Skeletal muscle tissue (tissue), 4 donors: ENCODE data around the gene G0S2. TPM values are rescaled to one million over a fixed set of nuclear protein-coding genes. Genes with fewer than 3 reads are reported as not detected.

Source experiments
- H3K27ac ChIP-seq: one replicate; pipeline ENCODE4 v1.7.0; 2013; ENCODE audit warnings: mild to moderate bottlenecking, low read depth, low read length, inconsistent platforms
- H3K27me3 ChIP-seq, 3 donors: one replicate each; pipeline ENCODE4 v1.7.0; 2013; ENCODE audit warnings: low read length in 3 of 3; ENCODE audit not compliant: control insufficient read depth in 3 of 3, insufficient read depth in 3 of 3
- H3K36me3 ChIP-seq, 3 donors: one replicate each; pipeline ENCODE4 v1.7.0; 2013; ENCODE audit warnings: low read length in 3 of 3; ENCODE audit not compliant: control insufficient read depth in 3 of 3, insufficient read depth in 3 of 3
- H3K4me1 ChIP-seq, 3 donors: one replicate each; pipeline ENCODE4 v1.7.0; 2013; ENCODE audit warnings: low read length in 3 of 3, mild to moderate bottlenecking in 3 of 3; ENCODE audit not compliant: control insufficient read depth in 3 of 3, insufficient read depth in 3 of 3
- H3K4me3 ChIP-seq, 3 donors: one replicate each; pipeline ENCODE4 v1.7.0; 2013; ENCODE audit warnings: low read length in 3 of 3
- H3K9ac ChIP-seq, 3 donors: one replicate each; pipeline ENCODE4 v1.7.0; 2013; ENCODE audit warnings: low read length in 3 of 3, mild to moderate bottlenecking in 3 of 3, moderate library complexity in 2 of 3, low read depth in 1 of 3
- H3K9me3 ChIP-seq, 3 donors: one replicate each; pipeline ENCODE4 v1.7.0; 2013; ENCODE audit warnings: low read length in 3 of 3; ENCODE audit not compliant: control insufficient read depth in 3 of 3
- total RNA-seq: library from RNA; depleted of rRNA; stranded (reverse); fragments of >200 nt; gene quantifications from one replicate; pipeline ENCODE4 v1.2.3, GENCODE V29; 2014
- donor health status: Osteomylitis.

The G0S2 gene
- total RNA-seq, 1 donor from 2014 or later, result 78.8 TPM

DNA sequence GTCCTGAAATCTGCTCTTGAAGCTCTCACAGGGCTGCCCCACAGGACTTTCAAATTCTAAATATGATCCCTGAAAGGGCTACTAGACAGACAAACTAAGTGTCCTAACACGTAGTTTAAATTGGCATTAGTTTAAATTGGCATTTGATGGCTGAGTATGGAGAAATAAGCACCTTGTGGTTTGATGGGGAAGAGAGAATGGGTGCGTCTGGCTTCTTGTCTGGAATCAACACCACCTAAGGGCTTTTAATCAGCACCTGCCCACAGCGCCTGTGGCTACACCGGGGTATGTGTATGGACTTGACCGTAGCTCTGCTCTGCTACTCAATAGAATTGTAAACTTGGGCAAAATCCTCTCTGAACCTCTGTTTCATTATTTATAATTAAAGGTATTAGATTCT is 17.3 kb upstream of the G0S2 start:
- Histone ChIP-seq H3K36me3 (peaks cover 0 to 5% (median 0%) of the 10 kb centered on the region in 3 donors), H3K4me3 (no peak overlapping the region), H3K9ac (no peak overlapping the region), H3K4me1 (peaks cover 14 to 22% (median 16%) of the 10 kb centered on the region in 3 donors), H3K9me3 (no peaks in the 10 kb centered on the region), H3K27me3 (no peaks in the 10 kb centered on the region), H3K27ac (no peak overlapping the region)

DNA sequence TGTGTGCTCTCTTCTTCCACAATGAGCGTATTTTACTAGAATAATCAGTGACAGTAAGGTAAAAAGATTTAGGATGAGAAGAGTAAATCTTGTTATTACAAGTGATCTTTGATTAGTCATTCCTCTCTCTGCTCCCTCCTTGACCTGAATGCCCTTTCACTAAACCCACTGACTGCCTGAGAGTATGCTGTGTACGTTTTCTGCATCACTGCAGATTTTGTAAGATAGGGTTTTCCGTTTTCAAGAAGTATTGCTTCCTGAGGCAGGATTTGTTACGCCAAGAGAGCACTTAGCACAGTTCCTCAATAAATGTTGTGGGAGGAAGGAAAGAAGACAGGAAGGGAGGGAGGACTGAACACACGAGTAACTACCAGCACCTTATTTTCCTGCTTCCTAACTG is 15.3 kb upstream of the G0S2 start:
- Histone ChIP-seq H3K27me3 (no peaks in the 10 kb centered on the region), H3K4me1 (peaks cover 0 to 3% (median 2%) of the 10 kb centered on the region in 3 donors), H3K27ac (no peak overlapping the region), H3K9me3 (no peaks in the 10 kb centered on the region), H3K36me3 (peaks cover 0 to 5% (median 0%) of the 10 kb centered on the region in 3 donors), H3K4me3 (no peak overlapping the region), H3K9ac (no peak overlapping the region)

DNA sequence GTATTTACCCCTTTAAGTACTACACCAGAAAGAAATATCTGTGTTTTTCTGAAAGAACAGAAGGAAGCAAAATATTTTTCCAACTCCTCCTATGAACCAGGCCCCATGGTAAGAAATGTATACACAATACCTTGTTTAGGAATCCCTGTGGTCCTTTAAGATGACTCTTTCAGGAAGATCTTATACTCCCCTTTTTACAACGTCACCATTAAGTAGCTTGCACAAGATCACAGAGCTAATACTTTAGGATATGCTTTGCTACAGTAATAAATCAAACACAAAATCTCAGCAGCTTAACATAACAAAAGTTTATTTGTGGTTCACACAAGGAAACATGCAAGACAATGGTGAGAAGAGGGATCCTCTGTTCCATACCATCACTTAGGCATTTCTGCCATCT is 14.1 kb upstream of the G0S2 start:
- Histone ChIP-seq H3K36me3 (peaks cover 0 to 5% (median 0%) of the 10 kb centered on the region in 3 donors), H3K27me3 (no peaks in the 10 kb centered on the region), H3K9me3 (no peaks in the 10 kb centered on the region), H3K4me3 (no peak overlapping the region), H3K4me1 (peaks cover 0 to 3% (median 2%) of the 10 kb centered on the region in 3 donors), H3K27ac (no peak overlapping the region), H3K9ac (no peak overlapping the region)

DNA sequence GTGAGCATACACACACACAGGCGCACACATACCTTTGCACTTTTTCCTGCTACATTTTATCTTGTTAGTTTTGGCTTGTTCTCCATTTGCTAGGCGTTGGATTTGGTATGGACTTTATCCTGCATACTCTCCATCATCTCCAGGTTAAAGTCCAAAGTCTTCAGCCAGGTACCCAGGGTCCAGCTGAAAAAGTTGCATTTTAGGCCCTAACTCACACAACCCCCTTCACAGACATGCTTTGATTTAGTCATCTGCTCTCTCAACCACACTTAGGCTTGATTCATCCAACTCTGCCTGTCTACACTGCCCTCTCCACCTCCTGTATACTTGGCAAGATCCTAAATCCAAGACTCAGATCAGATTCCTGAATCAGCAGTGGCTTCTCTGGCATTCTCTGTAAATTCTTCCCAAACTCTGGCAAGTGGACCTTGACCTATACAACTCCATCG is 12.3 kb upstream of the G0S2 start:
- Histone ChIP-seq H3K27me3 (no peaks in the 10 kb centered on the region), H3K27ac (no peak overlapping the region), H3K36me3 (peaks cover 0 to 5% (median 0%) of the 10 kb centered on the region in 3 donors), H3K9ac (no peak overlapping the region), H3K4me1 (peaks cover 0 to 3% (median 2%) of the 10 kb centered on the region in 3 donors), H3K4me3 (no peak overlapping the region), H3K9me3 (no peaks in the 10 kb centered on the region)

DNA sequence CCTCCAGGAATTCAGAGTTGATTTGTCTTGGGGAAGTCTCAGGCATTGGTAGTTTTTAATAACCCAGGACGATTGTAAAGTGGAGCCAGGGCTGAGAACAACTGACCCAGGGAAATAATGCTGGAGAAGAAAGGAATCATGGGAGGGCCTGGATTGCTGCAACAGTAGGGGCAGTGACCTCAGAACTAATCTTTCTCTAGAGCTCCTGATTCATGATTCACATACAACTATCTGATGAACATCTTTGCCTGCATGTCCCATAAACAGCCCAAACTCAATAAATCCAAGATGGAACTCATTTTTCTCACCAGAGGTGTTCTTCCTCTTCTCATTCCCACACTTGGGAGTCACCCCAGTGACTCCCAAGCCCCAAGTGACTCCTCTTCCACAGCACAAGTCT is 8.1 kb upstream of the G0S2 start:
- Histone ChIP-seq H3K27ac (no peak overlapping the region), H3K9ac (no peak overlapping the region), H3K27me3 (no peaks in the 10 kb centered on the region), H3K9me3 (no peaks in the 10 kb centered on the region), H3K4me1 (peaks cover 16 to 29% (median 26%) of the 10 kb centered on the region in 3 donors), H3K4me3 (no peak overlapping the region), H3K36me3 (peaks cover 0 to 5% (median 0%) of the 10 kb centered on the region in 3 donors)

DNA sequence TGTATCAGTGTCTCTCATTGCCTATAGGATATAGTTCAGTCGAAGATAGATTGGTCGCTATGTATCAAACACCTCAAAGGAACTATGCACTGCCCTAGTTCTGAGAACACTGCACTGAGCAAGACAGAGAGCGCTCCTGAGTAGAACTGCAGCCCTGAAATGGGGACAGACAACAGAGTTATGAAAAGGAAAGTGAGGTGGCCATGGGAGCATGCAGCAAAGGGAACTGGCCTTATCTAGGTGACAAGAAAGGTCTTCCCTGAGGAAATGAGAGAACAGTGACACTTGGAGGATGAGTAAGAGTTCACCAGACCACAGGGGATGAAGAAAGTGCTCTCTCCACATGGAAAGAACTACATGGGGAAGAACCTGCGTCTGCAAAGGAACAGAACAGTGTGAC is 7.5 kb upstream of the G0S2 start:
- no peaks in the 10 kb centered on the region for H3K9me3 ChIP-seq
- H3K27ac ChIP-seq, result no peak overlapping the region
- peaks cover 0 to 1% (median 0%) of the 10 kb centered on the region in 3 donors for H3K36me3 ChIP-seq
- no peak overlapping the region for H3K4me3 ChIP-seq
- no peak overlapping the region for H3K9ac ChIP-seq
- H3K27me3 ChIP-seq, result no peaks in the 10 kb centered on the region
- peaks cover 20 to 32% (median 26%) of the 10 kb centered on the region in 3 donors for H3K4me1 ChIP-seq

DNA sequence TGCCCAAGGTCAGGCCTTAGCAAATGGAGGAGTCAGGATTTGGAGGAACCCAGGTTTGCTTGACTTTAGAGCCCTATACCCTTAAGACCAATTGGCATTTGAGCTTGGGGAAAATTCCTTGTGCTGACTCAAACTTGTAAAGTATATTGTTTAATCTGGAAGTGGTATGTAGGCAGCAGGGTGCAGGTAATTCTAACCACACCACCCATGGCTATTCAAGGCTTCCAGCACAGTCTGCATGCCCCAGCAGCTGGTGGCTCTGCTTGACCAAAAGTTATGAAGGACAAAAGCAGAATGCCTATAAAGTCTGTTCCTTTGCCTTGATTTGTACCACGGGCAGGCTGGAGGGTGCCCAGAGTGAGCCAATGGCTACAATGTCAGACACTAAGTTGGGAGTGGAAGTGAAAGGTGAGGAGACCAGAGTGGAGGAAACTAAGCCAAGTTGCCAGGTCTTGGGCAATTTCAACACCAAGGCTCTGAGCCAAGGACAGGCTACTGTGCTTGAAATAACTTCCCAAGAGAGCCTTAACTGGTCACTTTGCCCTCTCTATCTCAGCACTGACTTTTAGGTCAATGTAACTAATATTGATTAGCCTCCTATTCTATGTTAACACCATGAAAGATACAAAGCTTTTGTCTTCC is 4.7 kb upstream of the G0S2 start:
- Histone ChIP-seq H3K9ac (peak overlapping the region in 2 of 3 donors; percentile 55 to 63), H3K9me3 (no peaks in the 10 kb centered on the region), H3K4me3 (peak overlapping the region in 2 of 3 donors; percentile 24 to 32), H3K27ac (peak overlapping the region; percentile 90), H3K27me3 (no peaks in the 10 kb centered on the region), H3K36me3 (peaks cover 0 to under 1% (median 0%) of the 10 kb centered on the region in 3 donors), H3K4me1 (peaks cover 34 to 57% (median 41%) of the 10 kb centered on the region in 3 donors)

DNA sequence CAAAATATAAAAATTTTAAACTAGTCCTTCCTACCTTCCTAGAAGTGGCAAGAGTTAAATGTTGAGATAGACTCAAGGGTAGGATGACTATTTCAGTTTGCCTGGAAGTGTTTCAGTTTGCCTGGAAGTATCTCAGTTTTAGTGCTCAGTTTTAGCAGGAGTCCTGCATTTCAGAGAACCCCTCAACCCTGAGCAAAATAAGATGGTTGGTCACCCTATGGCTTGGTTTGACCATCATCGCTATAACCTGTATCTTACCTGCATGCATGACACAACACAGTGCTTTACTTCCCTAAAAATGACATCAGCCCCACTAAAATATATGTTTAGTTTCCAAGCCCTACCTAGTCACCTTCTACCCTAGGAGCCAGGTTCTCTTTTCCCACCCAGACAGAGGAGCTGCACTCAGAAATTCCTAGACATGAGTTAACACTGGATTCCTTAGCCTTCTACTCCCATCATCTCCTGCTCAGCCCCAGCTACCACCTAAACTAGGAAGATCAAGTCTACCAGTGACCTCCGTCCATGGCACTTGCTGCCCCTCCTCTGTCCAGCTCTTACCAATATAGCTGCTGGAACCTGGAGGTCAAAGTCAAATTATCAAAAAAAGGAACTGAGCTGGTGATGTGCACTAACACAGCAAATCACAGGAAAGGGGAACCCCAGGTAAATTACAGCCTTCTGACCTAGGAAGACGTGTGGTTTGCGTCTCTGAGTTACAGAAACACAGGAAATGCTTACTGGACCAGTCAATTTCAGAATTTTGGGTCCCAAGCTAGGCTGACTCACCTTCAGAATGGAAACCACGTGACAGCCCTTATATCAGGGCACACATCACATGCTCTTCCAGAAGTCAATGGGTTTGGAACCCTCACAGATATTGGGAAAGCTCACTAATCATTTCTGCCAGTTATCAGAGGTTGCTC is 2.2 kb upstream of the G0S2 start:
- Histone ChIP-seq H3K27me3 (no peaks in the 10 kb centered on the region), H3K9ac (peak overlapping the region in 2 of 3 donors; percentile 91 to 96), H3K4me1 (peaks cover 41 to 67% (median 43%) of the 10 kb centered on the region in 3 donors), H3K36me3 (peaks cover 0 to 6% (median 4%) of the 10 kb centered on the region in 3 donors), H3K9me3 (no peaks in the 10 kb centered on the region), H3K27ac (peak overlapping the region; percentile 92), H3K4me3 (peak overlapping the region in 2 of 3 donors; percentile 23 to 85)

DNA sequence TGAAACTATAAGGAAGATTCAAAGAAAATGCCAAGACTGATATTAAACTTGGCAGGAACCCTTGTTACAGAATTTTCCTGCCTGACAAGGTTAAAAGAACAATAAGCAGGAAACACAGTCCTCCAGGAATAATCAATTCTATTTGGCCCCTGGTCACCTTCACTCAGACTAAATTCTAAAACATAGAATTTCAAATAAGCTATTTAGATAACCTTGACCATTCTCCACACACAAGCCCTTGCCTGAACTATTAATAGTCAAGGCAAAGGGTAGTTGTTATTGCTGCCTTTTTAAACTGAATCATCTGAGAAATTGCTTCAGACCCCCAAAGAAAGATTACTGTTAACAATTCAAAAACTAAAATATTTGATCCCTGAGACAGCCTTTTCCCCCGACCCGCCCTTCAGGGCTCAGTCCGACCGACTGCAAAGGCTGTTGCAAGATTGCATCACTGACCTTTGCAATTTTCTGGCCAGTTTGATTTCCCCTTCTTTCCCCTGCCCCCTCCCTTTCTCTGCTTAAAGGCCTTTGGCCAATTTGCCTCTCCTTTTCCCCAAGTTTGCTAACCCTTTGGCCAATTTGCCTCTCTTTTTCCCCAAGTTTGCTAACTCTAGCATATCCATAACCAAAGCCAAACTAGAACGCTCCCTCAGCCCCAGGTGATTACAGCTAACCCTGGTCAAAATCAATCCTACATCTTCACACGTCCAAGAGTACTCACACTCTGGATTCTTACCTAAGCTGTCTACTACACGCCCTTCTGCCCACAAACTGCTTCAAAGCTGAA is 1.4 kb upstream of the G0S2 start:
- Histone ChIP-seq H3K27ac (peak overlapping the region; percentile 92), H3K36me3 (peaks cover 0 to 6% (median 4%) of the 10 kb centered on the region in 3 donors), H3K9me3 (no peaks in the 10 kb centered on the region), H3K4me3 (peak overlapping the region; percentile 79 to 90 (median 85)), H3K27me3 (no peaks in the 10 kb centered on the region), H3K9ac (peak overlapping the region; percentile 79 to 96 (median 91)), H3K4me1 (peaks cover 41 to 64% (median 43%) of the 10 kb centered on the region in 3 donors)
